Measurements from ENCODE around the gene NLRP6.

NLRP6 gene

DNA sequence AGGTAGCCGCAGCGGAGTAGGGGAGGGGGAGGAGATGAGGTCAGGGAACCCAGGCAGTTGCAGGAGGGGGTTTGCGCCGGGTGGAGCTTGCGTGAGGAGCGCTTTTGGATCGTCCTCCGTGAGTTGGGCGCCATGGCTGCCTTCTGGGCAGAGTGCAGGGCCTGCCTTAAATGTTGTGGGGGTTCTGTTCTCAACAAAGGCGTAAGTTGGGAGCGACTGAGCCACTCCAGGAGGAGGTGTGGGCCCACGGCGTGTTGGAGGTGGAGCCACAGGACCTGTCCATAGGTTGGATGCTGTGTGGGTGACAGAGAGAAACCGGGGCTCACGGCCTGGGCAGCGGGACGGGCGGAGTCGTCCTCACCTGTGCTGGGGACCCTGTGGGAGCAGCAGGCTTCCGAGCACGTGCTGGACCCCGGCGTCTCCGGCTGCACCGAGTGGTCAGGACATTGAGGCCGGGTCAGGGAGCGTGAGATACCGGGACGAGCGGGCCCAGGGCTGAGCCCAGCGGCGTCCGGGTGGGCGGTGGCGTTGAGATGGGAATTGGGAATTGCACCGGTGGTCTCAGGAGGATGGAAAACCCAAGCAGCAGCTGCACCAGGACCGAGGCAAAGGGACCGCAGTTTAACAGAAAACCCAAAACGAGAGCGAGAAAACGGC lies 9.7 kb downstream of the NLRP6 start:
- TF ChIP-seq, protein P1, sequence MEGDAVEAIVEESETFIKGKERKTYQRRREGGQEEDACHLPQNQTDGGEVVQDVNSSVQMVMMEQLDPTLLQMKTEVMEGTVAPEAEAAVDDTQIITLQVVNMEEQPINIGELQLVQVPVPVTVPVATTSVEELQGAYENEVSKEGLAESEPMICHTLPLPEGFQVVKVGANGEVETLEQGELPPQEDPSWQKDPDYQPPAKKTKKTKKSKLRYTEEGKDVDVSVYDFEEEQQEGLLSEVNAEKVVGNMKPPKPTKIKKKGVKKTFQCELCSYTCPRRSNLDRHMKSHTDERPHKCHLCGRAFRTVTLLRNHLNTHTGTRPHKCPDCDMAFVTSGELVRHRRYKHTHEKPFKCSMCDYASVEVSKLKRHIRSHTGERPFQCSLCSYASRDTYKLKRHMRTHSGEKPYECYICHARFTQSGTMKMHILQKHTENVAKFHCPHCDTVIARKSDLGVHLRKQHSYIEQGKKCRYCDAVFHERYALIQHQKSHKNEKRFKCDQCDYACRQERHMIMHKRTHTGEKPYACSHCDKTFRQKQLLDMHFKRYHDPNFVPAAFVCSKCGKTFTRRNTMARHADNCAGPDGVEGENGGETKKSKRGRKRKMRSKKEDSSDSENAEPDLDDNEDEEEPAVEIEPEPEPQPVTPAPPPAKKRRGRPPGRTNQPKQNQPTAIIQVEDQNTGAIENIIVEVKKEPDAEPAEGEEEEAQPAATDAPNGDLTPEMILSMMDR (IDR thresholded peaks at IDR 0.05; ENCODE audit: low read length, missing control alignments) = no peak
- peak overlapping the region; percentile 52 for H3K4me3 ChIP-seq (replicated peaks; ENCODE audit: low read depth, low read length)
- no peak for DNase-seq (ENCODE audit: low read depth)

DNA sequence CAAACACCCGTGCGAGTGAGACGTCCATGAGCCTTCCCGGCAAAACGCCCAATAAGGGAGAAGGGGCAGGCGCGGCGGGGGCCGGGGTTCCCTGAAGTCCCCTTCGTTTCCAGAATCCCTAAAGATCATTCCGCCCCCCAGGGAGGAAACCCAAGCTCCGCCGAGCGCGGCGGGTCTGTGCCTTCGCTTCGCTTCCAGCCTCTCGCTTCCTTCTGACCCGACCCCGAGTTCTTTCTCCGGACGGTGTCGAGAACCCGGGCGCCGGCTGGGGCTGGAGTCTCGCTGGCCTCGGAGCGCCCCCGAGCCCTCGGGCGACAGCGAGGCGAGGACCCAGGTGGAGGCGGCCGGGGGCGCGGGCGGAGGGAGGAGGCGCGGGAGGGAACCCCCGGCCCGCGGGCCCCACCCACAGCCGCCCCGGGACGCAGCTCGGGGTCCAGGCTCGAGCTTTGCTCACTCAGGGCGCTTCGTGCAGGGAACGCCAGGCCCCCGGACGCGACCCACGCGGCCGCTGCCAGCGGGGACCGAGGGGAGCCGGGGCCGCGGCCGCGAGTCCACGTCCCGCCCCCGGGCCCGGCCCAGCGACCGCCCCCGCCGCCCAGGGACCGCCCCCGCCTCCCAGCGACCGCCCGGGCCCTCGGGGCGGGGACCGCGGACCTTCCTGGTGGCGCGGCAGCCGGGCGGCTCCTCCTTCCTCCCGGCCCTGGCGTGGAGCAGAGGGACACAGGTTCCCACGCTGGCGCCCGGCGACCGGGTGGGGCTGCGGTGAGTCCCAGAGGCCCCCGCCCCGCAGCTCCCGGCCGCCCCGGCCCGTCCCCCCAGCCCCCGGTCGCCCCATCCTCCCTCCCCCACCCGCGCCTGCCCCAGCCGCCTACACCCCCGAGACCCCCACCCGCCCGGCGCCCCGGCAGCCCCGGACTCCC lies 10.5 kb downstream of the NLRP6 start, which contains the start of gene PGGHG:
TSS of gene PGGHG (plus strand) at position 649 of the 920 bp plus-strand sequence. CDS start 691 bp downstream, outside the sequence.
- TF ChIP-seq, protein P1 (IDR thresholded peaks at IDR 0.05; ENCODE audit: low read length, missing control alignments) = no peak
- peak; percentile 33 for DNase-seq (ENCODE audit: low read depth)
- peak within 1 kb of the TSS; percentile 52 for H3K4me3 ChIP-seq (replicated peaks; ENCODE audit: low read depth, low read length)

DNA sequence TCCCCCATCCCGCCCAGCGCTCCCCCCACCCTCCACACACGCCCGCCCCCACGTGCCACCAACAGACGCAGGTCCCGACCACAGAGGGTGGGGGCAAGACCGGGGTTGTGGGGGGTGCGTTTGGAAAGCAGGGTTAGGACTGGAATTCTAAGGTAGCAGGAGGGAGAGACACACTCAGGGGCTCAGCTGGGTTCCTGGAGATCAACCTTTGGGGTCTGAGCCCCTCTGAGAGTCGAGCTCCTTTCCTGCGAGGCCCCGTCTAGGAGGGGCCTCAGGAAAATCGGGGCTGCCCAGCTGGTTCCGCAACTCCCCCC lies 11.1 kb downstream of the NLRP6 start:
- no peak for DNase-seq (ENCODE audit: low read depth)
- peak overlapping the region; percentile 52 for H3K4me3 ChIP-seq (replicated peaks; ENCODE audit: low read depth, low read length)
- TF ChIP-seq, protein P1 (IDR thresholded peaks at IDR 0.05; ENCODE audit: low read length, missing control alignments) = no peak

DNA sequence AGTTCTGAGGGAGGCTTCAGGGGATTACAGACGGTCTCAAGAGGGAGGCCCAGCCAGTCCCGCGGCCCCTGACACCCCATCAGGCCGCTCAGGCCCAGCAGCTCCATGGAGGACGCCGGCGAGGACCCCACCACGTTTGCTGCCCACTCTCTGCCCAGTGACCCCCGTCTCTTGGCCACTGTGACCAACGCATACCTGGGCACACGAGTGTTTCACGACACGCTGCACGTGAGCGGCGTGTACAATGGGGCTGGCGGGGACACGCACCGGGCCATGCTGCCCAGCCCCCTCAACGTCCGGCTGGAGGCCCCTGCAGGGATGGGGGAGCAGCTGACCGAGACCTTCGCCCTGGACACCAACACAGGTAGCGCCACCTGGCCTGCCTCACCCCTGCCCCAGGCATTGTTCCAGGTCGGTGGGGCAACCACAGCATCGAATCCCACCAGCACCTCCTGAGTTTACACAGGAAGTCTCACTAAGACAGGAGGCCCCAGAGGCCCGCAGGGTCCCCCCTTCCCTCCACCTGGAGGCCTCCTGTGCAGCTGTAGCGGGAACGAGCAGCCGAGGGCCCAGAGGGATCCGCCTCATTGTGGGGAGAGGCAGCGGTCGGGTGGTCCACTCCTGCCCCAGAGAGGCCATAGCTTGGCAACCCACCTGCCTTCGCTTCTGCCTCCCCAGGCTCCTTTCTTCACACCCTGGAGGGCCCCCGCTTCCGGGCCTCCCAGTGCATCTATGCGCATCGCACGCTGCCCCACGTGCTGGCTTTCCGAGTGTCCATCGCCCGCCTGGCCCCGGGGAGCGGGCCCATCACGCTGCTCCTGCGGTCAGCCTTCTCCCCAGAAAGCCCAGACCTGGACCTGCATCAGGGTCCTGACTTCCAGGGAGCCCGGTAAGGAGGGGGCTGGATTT lies 11.8 kb downstream of the NLRP6 start:
- H3K4me3 ChIP-seq (replicated peaks; ENCODE audit: low read depth, low read length) = peak overlapping the region; percentile 52
- TF ChIP-seq, protein P1 (IDR thresholded peaks at IDR 0.05; ENCODE audit: low read length, missing control alignments) = no peak
- no peak for DNase-seq (ENCODE audit: low read depth)

DNA sequence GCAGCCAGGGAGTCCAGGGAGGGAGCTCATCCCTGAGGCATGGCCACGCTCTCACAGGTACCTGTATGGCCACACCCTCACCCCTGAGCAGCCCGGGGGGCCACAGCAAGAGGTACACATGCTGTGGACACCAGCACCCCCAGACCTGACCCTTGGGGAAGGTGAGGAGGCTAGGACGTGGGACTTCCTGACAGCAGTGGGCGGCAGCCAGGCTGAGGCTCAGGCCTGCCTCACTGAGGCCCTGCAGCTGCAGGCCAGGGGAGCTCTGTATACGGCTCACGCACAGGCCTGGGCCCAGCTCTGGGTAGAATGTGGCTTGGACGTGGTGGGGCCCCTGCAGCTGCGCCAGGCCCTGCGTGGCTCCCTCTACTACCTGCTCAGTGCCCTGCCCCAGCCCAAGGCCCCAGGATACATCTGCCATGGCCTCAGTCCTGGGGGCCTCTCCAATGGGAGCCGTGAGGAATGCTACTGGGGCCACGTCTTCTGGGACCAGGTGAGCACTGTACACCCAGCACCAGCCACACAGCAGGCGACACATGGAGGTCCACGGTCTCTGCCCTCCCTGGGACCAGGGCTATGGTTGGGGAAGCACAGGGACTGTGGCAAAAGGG lies 12.5 kb downstream of the NLRP6 start:
- H3K4me3 ChIP-seq (replicated peaks; ENCODE audit: low read depth, low read length) = no peak overlapping the region
- TF ChIP-seq, protein P1 (IDR thresholded peaks at IDR 0.05; ENCODE audit: low read length, missing control alignments) = no peak
- no peak for DNase-seq (ENCODE audit: low read depth)

Data from fibroblast of pulmonary artery (primary cell).